Skeletal muscle satellite cell (primary cell): ENCODE measurements around the gene NRF1.

Source experiments
- H3K27me3 ChIP-seq: 2 replicates; pipeline ENCODE4 v1.7.0; 2013; ENCODE audit warnings: low read length; ENCODE audit not compliant: control insufficient read depth, insufficient read depth
- H3K36me3 ChIP-seq: 2 replicates; pipeline ENCODE4 v1.7.0; 2013; ENCODE audit warnings: mild to moderate bottlenecking, control low read depth, low read length; ENCODE audit not compliant: insufficient read depth
- H3K4me1 ChIP-seq: 2 replicates; pipeline ENCODE4 v1.7.0; 2013; ENCODE audit warnings: low read length; ENCODE audit not compliant: control insufficient read depth, insufficient read depth
- H3K4me2 ChIP-seq: 2 replicates; pipeline ENCODE4 v1.7.0; 2013; ENCODE audit warnings: mild to moderate bottlenecking, low read length
- H3K4me3 ChIP-seq: 2 replicates; pipeline ENCODE4 v1.7.0; 2013; ENCODE audit warnings: low read length
- H3K9ac ChIP-seq: 2 replicates; pipeline ENCODE4 v1.7.0; 2013; ENCODE audit warnings: mild to moderate bottlenecking, low read depth, low read length, moderate library complexity
- H3K9me3 ChIP-seq: replicated peaks from 2 replicates; pipeline ENCODE4 v1.7.0; 2013; ENCODE audit warnings: mild to moderate bottlenecking, control low read depth, low read length

NRF1 gene

GRCh38 chr7:129609666-129610065, 1.9 kb upstream of the NRF1 start:
- peaks cover 15% of the 10 kb centered on the region for H3K4me1 ChIP-seq
- peak overlapping the region; percentile 86 for H3K4me2 ChIP-seq
- H3K4me3 ChIP-seq = no peak overlapping the region

DNA sequence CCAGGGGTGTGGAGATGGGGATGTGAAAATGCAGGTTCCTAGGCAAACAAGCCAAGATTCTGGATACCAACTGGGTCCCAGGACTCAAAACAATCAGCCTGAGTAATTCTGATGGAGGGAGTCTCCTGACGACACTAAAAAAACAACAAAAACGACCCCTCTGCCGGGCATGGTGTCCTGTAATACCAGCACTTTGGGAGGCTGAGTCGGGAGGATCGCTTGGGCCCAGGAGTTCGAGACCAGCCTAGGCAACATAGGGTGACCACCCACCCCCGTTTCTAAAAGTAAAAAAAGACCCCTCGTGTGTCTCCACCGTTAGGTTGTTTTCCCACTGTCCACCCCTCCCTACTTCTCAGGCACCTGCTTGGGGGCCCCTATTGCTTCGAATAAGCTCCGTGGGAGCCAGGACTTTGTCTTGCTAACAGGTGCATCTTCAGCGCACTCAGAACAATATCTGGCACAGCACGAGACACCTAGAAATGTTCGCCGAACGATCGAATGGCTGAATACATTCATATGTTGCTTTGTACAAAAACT, 743 bp upstream of the NRF1 start:
- Histone ChIP-seq H3K27me3 (no peaks in the 10 kb centered on the region), H3K36me3 (peaks cover 17% of the 10 kb centered on the region), H3K4me2 (peak overlapping the region; percentile 86), H3K4me3 (peak overlapping the region; percentile 80), H3K4me1 (peaks cover 20% of the 10 kb centered on the region), H3K9ac (peak overlapping the region; percentile 88), H3K9me3 (no peaks in the 10 kb centered on the region)

More at GRCh38 chr7:129609666-129610065, 1.9 kb upstream of the NRF1 start:
- no peaks in the 10 kb centered on the region for H3K27me3 ChIP-seq
- no peak overlapping the region for H3K9ac ChIP-seq
- peaks cover 17% of the 10 kb centered on the region for H3K36me3 ChIP-seq
- H3K9me3 ChIP-seq = no peaks in the 10 kb centered on the region

- peaks cover 9% of the 10 kb centered on the region for H3K36me3 ChIP-seq
- H3K4me2 ChIP-seq = peak overlapping the region; percentile 96
- no peaks in the 10 kb centered on the region for H3K9me3 ChIP-seq
Observed at GRCh38 chr7:129612112-129613015, 844 bp downstream of the NRF1 start.

DNA sequence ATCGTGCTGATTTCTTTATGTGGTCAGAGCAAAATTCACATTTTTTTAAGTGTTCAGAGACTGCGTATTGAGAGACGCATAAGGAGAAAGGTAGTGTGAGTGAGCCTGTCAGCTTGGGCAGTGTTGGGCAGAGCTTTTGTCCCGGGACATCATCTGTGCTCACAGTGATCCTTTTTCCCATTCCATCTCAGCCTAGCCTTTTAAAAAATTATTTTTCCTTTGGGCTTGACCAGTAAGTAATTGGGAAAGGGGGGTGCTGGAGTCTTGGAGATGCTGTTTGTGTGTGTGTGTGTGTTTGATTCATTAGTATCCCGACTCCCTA, 1.5 kb downstream of the NRF1 start:
- peaks cover 4% of the 10 kb centered on the region for H3K36me3 ChIP-seq
- peak overlapping the region; percentile 88 for H3K9ac ChIP-seq
- H3K4me2 ChIP-seq = peak overlapping the region; percentile 96
- peak overlapping the region; percentile 80 for H3K4me3 ChIP-seq
- no peaks in the 10 kb centered on the region for H3K27me3 ChIP-seq
- no peaks in the 10 kb centered on the region for H3K9me3 ChIP-seq
- peaks cover 20% of the 10 kb centered on the region for H3K4me1 ChIP-seq

More at GRCh38 chr7:129612112-129613015, 844 bp downstream of the NRF1 start:
- Histone ChIP-seq H3K4me3 (peak overlapping the region; percentile 80), H3K9ac (peak overlapping the region; percentile 88), H3K27me3 (no peaks in the 10 kb centered on the region), H3K4me1 (peaks cover 20% of the 10 kb centered on the region)

GRCh38 chr7:129615018-129615417, 3.5 kb downstream of the NRF1 start:
- H3K27me3 ChIP-seq = no peaks in the 10 kb centered on the region
- H3K9ac ChIP-seq = no peak overlapping the region
- H3K9me3 ChIP-seq = no peaks in the 10 kb centered on the region
- peak overlapping the region; percentile 7 for H3K4me2 ChIP-seq
- no peak overlapping the region for H3K4me3 ChIP-seq
- peaks cover 20% of the 10 kb centered on the region for H3K4me1 ChIP-seq
- H3K36me3 ChIP-seq = no peaks in the 10 kb centered on the region

DNA sequence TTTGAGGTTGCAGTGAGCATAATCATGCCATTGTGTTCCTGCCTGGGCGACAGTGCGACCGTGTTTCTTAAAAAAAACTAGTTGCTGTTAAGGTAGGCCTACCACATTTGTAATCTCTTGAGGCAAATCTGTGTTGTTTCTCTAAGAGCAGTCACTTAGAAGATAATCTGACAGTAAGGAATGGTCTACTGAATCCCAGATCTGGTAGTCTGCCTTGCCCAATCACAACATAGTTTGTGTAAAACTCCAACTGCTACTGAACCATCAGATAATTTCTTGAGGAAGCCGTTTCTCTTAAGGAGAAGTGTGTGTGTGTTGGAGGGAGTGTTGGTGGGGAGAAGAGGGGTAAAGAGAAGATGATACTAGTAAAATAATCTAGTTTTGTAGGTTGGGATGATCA, 5.0 kb downstream of the NRF1 start:
- no peaks in the 10 kb centered on the region for H3K27me3 ChIP-seq
- H3K36me3 ChIP-seq = no peaks in the 10 kb centered on the region
- H3K9ac ChIP-seq = no peak overlapping the region
- no peak overlapping the region for H3K4me3 ChIP-seq
- no peaks in the 10 kb centered on the region for H3K9me3 ChIP-seq
- no peak overlapping the region for H3K4me2 ChIP-seq
- H3K4me1 ChIP-seq = peaks cover 13% of the 10 kb centered on the region

DNA sequence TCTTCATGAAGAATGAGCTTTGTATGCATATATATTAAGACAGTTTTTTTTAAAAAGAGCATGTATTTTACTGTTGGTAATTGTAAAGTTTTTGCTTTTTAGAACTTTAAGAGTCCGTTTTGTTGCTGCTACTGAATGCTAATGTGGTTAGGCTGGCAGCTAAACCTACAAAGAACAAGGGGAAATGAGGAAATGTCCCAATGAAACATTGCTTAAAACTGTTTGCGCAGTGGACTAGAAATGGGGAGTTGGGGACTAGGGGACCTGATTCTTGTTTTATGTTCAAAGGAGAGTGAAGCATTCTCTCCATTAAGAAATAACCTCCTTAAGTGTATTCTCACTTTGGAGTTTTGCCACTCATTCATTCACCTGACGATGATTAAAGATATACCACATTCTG, 5.7 kb downstream of the NRF1 start:
- Histone ChIP-seq H3K36me3 (no peaks in the 10 kb centered on the region), H3K9me3 (no peaks in the 10 kb centered on the region), H3K4me1 (peaks cover 13% of the 10 kb centered on the region), H3K27me3 (no peaks in the 10 kb centered on the region), H3K4me3 (no peak overlapping the region), H3K9ac (no peak overlapping the region), H3K4me2 (no peak overlapping the region)

- Histone ChIP-seq H3K27me3 (no peaks in the 10 kb centered on the region), H3K4me3 (no peak overlapping the region), H3K9ac (no peak overlapping the region), H3K4me1 (peaks cover 13% of the 10 kb centered on the region), H3K4me2 (no peak overlapping the region), H3K36me3 (no peaks in the 10 kb centered on the region), H3K9me3 (no peaks in the 10 kb centered on the region)
Observed at GRCh38 chr7:129617652-129618051, 6.1 kb downstream of the NRF1 start.

DNA sequence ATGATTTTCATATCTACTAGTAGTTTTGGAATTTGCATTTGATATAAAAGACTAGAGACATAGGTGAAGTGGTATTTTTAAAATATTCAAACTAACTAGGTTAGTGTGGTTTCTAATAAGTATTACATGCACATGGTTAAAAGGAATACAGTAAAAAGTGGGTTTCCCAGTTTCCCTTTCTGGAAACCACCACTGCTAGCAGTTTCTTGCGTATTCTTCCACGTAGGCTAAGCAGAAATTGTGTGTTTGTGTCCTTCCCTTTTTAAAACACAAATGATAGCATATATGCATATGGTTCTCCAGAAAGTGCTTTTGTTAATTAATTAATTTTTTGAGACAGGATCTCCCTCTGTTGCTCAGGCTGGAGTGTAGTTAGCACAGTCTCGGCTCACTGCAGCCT, 15.4 kb downstream of the NRF1 start:
- Histone ChIP-seq H3K9me3 (no peaks in the 10 kb centered on the region), H3K36me3 (peaks cover 4% of the 10 kb centered on the region), H3K27me3 (no peaks in the 10 kb centered on the region), H3K4me2 (no peak overlapping the region), H3K4me3 (no peak overlapping the region), H3K4me1 (no peaks in the 10 kb centered on the region), H3K9ac (no peak overlapping the region)

DNA sequence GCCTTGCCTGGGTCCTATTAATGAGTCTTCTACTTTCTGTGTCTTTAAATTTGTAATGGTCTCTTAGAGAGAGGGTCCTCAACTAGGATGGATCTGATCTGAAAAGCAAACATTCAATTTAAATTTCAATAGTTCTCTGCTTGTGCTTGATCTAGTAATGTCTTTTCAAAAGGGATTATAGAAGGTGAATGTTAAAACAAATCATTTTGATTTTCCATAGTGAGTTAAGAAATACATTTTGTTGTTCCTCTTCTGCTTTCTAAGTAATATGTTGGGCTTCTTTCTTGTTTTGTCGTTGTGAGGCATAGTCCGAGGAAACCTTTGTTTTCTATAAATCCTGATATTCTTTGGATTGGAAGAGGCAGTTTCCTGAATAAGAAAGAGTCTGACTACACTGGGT, 18.8 kb downstream of the NRF1 start:
- H3K4me1 ChIP-seq = no peaks in the 10 kb centered on the region
- no peaks in the 10 kb centered on the region for H3K9me3 ChIP-seq
- H3K36me3 ChIP-seq = no peaks in the 10 kb centered on the region
- H3K27me3 ChIP-seq = no peaks in the 10 kb centered on the region
- H3K4me2 ChIP-seq = no peak overlapping the region
- no peak overlapping the region for H3K4me3 ChIP-seq
- no peak overlapping the region for H3K9ac ChIP-seq

GRCh38 chr7:129634361-129635034, 23.0 kb downstream of the NRF1 start:
- Histone ChIP-seq H3K36me3 (peaks cover 4% of the 10 kb centered on the region), H3K4me2 (no peak overlapping the region), H3K4me3 (no peak overlapping the region), H3K9ac (no peak overlapping the region), H3K9me3 (no peaks in the 10 kb centered on the region), H3K4me1 (no peaks in the 10 kb centered on the region), H3K27me3 (no peaks in the 10 kb centered on the region)
